Sciatic nerve (tissue), 2 donors: ENCODE data around the gene UTRN. TPM values are rescaled to one million over a fixed set of nuclear protein-coding genes. Genes with fewer than 3 reads are reported as not detected.
A peak's percentile ranks its signal among the peaks of the same experiment; 100 is the strongest.

ENCODE experiments used
- ATAC-seq: fragments of 200-7000 bp; cut with Tn5 transposase; one replicate; pipeline ENCODE4 v1.9.1; 2020; ENCODE audit warnings: mild to moderate bottlenecking, moderate library complexity
- DNase-seq: peaks from one replicate; pipeline ENCODE4 v3.0.0-alpha.2; 2020; ENCODE audit warnings: low spot score
- intact Hi-C: fragments of 100-400 bp; cut with DNase I; formaldehyde crosslinking; loops from one replicate; pipeline ENCODE4 v1.14.2; 2022
- total RNA-seq: library from RNA; stranded (reverse); fragmentation: NEBNext Ultra II Directional; extraction: Animal tissue kit (Norgen Biotek cat#: 25700); gene quantifications from one replicate; pipeline ENCODE4 v1.2.1, GENCODE V29; 2021
- donor health status: DM: no; HTN: no; CAD: no.
- donor health status: DM: no; HTN: no; CAD: no.

UTRN gene
- total RNA-seq, 1 donor from 2014 or later = 594 TPM

GRCh38 chr6:144302701-144303372 is 17.7 kb downstream of the UTRN start:
- intact Hi-C loops = no loop called here
- ATAC-seq (no peak), DNase-seq (no peak)

- DNase-seq = no peak
- no peak for ATAC-seq
- intact Hi-C loops = no loop called here
These were observed 19.2 kb downstream of the UTRN start for GRCh38 chr6:144304223-144304848.

- ATAC-seq (no peak), DNase-seq (no peak)
- intact Hi-C loops = no loop called here
These were observed 20.4 kb downstream of the UTRN start for GRCh38 chr6:144305567-144305966.

- DNase-seq (no peak), ATAC-seq (no peak)
- intact Hi-C loops = no loop called here
These were observed 20.9 kb downstream of the UTRN start for GRCh38 chr6:144305985-144306384.

GRCh38 chr6:144307880-144308279 is 22.7 kb downstream of the UTRN start:
- ATAC-seq (no peak), DNase-seq (no peak)
- intact Hi-C loops = no loop called here

GRCh38 chr6:144310765-144311164 is 25.6 kb downstream of the UTRN start:
- DNase-seq (no peak), ATAC-seq (no peak)
- intact Hi-C loops = no loop called here

- DNase-seq = no peak
- ATAC-seq = no peak
- intact Hi-C loops = no loop called here
These were observed 26.2 kb downstream of the UTRN start for GRCh38 chr6:144311361-144311760.

- ATAC-seq (peak; percentile 97), DNase-seq (peak; percentile 80)
- intact Hi-C loops = no loop called here
These were observed 28.9 kb downstream of the UTRN start for GRCh38 chr6:144314003-144314485.

- intact Hi-C loops = no loop called here
- ATAC-seq (peak; percentile 33), DNase-seq (no peak)
These were observed 29.4 kb downstream of the UTRN start for GRCh38 chr6:144314562-144314961.

GRCh38 chr6:144315226-144315980 is 30.3 kb downstream of the UTRN start:
- ATAC-seq = no peak
- intact Hi-C loops = no loop called here

GRCh38 chr6:144315981-144316861 is 31.1 kb downstream of the UTRN start:
- no peak for ATAC-seq
- intact Hi-C loops = no loop called here
- DNase-seq = no peak

More at GRCh38 chr6:144315226-144315980, 30.3 kb downstream of the UTRN start:
- DNase-seq = no peak

- intact Hi-C loops = no loop called here
- ATAC-seq (no peak), DNase-seq (no peak)
These were observed 31.7 kb downstream of the UTRN start for GRCh38 chr6:144316862-144317195.

GRCh38 chr6:144317736-144318135 is 32.6 kb downstream of the UTRN start:
- DNase-seq (no peak), ATAC-seq (no peak)
- intact Hi-C loops = no loop called here

GRCh38 chr6:144319211-144319610 is 34.1 kb downstream of the UTRN start:
- intact Hi-C loops = no loop called here
- ATAC-seq (no peak), DNase-seq (no peak)

- DNase-seq = no peak
- intact Hi-C loops = no loop called here
- ATAC-seq = no peak
These were observed 35.6 kb downstream of the UTRN start for GRCh38 chr6:144320741-144321140.

- intact Hi-C loops = no loop called here
- ATAC-seq (no peak), DNase-seq (no peak)
These were observed 36.9 kb downstream of the UTRN start for GRCh38 chr6:144321839-144322591.

GRCh38 chr6:144325232-144325631 is 40.1 kb downstream of the UTRN start:
- DNase-seq (no peak), ATAC-seq (no peak)
- intact Hi-C loops = no loop called here

- DNase-seq = no peak
These were observed 41.3 kb downstream of the UTRN start for GRCh38 chr6:144326393-144326792.

GRCh38 chr6:144327081-144327480 is 41.9 kb downstream of the UTRN start:
- peak; percentile 85 for ATAC-seq
- intact Hi-C loops = no loop called here
- no peak for DNase-seq

More at GRCh38 chr6:144326393-144326792, 41.3 kb downstream of the UTRN start:
- intact Hi-C loops = no loop called here
- ATAC-seq = no peak
